Activated gamma-delta T cell treated with Interleukin-2 at 50 U/mL for 16 hours (primary cell): ENCODE measurements around the gene HOMER2.
"Not testable (repeated sequence)": the region's sequence is repeated elsewhere in the genome, so short reads cannot be mapped to it uniquely, and the experiment has no call there.

ENCODE experiments used
- DNase-seq: peaks from one replicate; pipeline ENCODE4 v3.0.0-alpha.2; 2020

The HOMER2 gene

DNA sequence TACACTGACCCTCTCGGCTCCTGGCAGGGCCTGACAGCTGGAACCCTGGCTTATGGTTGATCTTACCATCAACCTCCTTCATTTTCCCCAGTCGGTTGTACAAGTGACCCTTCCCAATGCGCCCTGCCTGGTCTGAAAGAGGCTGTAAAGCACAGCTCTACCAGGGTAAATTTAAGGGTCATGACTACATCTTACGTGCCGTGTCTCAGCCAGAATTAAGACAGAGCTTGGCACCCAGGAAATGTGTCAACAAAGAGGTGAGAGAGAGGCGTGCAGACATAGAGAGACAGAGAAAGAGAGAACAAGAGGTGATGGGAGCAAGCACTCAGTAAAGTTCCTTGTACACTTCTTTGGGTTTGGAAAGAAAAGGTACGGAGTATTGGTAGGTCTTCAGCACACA is 28.8 kb downstream of the HOMER2 start:
- DNase-seq: no peak

DNA sequence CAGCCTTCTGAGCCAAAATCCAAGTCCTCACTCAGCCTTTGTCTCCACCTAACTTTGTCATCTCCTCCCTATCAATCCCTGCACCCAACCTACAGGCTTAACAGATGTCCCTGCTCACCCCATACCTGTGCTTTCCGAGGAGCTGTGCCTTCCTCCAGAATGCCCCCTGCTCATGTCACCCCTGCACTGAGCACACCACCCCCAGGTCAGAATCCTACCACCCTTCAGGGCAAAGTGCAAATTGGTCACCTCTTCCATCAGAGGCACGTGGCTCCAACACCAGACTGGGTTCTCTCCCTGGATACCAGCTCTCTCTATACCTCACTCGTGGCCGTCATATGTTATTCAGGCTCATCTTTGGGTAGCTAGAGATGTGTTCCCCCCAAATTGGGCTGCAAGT is 29.8 kb downstream of the HOMER2 start:
- no peak for DNase-seq

DNA sequence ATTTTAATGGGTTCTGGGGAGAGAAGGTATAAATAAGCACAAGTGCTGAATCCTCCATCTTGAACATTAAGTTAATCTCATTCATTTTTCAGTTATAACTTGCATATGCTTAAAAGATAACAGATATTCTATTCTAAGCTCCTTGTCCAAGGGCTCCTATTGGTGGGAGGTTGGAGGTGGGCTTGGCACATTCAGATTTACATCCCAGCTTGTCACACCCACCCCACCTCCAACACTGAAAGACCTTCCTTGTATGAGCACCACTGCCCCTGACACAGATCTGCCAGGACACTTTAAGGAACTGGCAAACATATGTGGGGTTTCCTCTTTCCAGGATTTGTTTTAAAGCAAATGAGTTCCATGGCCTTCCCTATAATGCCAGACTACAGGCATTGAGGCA is 30.6 kb downstream of the HOMER2 start:
- no peak for DNase-seq

DNA sequence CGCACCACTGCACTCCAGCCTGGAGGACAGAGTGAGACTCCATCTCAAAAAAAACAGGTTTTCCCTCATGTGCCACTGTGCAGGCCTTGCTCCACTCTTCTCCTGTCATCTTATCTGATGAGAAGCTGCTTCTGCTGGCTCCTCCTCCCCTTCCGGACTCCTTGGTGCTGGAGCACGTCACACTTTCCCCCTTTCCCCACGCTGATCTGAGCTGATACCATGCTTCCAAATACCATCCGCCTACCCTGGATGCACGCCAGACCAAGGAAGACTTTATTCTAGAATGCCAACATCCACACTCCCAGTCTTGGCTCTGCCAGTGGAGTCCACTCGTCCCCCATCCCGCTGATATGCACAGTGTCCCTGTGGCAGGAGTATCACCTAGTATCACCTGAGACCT is 31.3 kb downstream of the HOMER2 start:
- no peak for DNase-seq

DNA sequence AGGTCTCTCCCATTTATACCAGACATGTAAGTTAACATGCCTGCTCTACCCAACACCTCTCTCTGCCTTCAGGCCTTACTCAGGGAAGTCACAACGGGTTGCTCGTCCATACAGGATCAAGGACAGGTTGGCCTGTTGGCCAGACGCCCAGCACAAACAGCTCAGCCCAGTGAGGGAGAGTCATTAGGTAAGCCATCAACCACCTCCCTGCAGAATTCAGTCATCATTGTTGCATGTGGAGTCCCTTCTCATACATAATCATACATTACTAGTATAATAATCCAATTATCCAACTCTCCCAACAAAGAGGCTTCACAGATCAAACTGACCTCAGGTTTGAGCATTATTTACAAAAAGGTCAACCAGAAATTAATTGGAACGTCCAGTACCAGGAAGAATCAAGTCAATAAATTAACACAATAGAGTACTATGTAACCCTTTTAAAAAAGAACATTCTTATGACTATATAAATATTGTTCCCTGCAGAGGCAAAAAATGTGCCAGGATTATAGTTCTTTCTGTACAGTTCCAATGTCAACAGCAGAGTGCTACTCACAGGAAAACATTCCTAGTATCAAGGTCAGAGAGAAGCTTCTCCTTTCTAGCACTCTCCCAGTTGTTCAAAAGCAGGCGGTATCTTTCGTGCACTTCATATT is 33.2 kb downstream of the HOMER2 start:
- no peak for DNase-seq

DNA sequence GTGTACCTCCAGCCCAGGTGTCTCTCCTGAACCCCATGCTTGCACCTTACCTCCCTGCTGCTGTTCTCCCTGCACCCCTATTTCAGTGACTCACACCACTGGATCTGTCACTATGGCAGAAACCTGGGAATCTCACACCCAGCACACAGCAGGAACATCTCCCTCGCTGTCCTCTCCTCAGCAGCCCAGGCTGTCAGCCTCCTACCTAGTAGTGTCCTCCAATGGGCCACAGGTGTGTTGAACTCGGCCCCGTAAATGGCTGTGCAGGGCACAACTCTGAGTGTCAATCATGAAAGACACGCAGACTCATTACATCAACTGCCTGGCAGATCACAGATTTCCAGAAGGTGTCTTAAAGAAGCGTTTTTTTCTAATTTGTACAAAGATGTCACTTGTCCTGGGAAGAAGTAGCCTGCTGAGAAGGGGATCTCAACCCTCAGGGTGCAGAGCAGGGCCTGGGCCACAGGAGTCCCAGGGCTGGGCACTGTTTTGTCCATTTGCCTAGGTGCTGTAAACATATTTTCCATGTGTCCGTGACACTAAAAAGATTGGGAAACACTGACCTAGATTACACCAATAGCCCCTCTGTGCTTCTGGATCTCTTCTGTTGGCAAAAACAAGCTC is 33.8 kb downstream of the HOMER2 start:
- no peak for DNase-seq

DNA sequence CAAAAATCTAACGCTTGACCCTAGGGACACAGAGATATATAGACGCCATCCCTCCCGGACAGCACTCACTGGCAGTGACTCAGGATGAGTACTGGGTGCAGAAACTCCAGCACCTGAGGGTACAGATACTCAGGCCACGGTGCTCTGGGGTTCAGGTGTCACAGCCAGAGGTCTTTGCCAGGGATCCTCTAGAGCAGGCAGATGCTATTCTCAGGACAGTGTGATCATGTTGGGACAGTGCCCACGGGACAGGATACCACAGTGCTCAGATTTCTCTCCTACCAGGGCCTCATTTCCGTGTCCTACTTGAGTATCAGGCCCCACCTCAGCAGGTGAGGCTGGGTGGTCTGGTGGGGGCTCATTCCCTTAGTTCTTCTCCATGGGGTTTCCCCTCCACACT is 34.4 kb downstream of the HOMER2 start:
- DNase-seq: no peak

DNA sequence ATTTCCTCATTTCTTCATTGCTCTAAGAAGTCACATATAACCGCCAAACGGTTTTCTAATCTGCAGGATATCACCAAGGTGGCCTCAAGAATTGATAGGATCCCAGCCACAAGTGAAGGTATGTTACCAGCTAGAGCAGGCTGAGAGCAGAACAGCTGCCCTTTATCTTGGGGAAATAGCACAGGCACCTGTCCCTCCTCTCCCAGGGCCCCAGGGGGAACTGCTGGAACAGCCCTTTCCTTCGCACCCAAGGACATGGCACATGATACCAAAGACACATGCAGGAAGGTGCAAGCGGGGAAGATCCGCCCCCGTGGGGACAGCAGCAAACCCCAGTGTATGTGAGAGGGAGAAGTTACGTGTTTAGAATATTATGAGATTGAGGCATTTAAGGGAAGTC is 35.3 kb downstream of the HOMER2 start:
- no peak for DNase-seq

DNA sequence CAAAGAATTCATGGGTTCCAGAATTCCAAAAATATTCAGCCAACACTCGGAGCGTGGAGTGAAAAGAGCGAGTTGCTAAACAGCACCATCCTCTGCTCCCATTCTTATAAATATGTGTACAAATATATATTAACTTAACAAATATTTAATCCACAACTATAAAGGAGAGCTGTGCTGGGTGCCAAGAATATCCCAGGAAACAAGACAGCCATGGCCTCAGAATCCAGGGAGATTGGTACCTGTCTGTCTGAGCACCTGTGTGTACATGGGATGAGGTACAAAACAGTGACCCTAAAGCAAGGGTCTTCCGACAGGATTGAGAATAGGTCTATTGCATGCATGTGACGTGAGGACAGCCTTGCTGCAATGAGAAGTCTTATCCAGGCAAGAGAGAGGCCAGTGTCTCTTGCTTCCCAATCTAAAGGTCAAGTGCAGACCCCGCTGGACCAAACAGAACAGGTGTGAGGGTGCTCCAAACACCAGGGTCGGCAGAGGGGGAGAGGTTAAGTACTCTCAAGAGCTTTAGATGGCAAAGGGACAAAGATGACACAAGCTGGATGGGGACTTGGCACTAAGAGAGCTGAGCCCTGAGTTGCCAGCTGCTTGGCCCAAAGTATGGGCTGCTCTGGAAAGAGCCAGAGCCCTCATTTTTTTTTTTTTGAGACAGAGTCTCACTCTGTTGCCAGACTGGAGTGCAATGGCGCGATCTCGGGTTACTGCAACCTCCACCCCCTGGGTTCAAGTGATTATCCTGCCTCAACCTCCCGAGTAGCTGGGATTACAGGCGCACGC is 36.2 kb downstream of the HOMER2 start:
- no peak for DNase-seq

DNA sequence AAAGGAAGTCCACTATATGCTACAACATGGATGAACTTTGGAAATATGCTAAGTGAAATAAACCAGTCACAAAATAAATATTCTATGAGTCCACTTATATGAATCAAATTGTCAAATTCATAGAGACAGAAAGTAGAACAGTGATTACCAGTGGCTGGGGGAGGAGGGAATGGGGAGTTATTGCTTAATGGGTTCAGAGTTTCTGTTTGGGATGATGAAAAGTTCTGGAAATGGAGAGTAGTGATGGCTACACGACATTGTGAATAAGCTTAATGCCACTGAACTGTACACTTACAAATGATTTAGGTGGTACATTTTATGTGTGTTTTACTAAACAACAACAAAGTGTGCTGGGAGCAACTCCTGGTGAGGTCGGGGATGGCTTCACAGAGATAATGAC is 38.1 kb downstream of the HOMER2 start:
- no peak for DNase-seq

DNA sequence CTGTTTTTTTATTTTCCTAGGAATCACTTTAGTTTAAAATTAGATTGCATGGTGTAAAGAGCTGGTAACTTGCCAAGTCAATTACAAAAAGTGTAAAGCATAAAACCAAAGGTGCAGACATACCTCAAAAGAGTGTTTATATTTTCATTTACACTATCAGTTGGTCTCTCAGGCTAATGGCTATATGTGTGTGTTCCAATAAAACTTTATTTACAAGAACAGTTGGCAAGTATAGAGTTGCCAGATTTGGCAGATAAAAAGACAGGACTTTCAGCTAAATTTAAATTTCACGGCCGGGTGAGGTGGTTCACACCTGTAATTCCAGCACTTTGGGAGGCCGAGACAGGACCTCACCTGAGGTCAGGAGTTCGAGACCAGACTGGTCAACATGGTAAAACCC is 41.1 kb downstream of the HOMER2 start:
- no peak for DNase-seq

DNA sequence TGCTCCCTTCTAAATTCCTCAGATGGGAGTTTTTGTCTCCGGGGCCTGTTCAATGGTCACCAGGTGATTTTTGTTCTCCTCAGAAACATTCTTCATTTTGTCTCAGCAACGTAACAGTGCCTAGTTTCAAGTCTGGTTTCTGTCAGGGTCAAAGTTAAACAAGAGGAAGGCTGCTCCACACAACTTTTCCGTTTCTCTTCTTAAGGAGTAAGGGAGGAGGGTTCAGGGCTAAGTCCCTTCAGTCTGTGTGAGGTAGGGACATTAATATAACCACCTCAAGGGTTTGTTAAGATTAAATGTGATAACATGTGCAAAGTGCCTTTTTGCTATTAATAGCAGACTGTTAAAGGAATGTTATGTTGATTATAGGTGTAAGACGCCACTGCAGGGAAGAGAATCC is 41.8 kb downstream of the HOMER2 start:
- no peak for DNase-seq

DNA sequence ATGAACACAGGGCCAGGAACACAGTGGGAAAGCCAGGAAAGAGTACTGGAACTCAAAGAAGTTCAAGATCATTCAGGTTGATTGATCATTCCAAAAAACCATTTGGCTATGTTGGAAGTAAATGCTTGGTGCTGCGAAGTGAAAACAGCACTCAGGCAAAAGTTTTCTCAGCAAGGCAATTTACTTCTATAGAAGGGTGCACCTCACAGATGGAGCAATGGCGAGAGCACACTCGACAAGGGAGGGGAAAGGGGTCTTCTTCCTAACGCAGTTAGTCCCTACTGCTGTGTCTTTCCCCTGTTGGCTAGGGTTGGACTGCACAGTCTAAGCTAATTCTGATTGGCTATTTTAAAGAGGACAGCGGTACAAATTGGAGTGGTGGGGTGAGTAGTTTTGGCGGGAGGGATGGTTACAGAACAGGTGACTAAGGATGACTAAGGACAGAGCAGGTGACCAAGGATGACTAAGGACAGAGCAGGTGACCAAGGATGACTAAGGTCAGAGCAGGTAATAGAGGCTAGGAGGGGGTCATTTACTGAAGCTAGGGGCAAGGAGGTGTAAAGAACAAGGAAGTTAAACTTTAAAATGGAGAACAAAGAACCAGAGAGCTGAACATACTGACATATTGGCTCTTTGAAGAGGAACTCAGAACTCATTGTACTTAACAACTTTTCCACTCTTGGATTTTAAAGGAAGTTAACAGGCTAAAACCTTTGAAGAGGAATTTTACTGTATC is 43.3 kb downstream of the HOMER2 start:
- DNase-seq: no peak

DNA sequence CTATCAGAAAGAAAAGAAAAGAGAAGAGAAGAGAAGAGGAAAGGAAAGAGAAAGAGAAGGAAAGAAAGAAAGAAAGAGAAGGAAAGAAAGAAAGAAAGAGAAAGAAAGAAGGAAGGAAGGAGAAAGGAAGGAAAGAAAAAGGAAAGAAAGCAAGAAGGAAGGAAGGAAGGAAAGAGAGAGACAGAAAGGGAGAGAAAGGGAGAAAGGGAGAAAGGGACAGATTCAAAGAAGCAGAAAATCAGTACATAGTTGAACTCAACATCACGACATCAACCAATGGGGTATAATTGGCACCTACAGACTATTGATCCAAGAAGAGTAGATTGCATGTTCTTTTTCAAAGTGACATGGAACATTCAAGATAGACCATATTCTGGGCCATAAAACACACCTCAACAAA is 45.2 kb downstream of the HOMER2 start:
- no peak for DNase-seq

DNA sequence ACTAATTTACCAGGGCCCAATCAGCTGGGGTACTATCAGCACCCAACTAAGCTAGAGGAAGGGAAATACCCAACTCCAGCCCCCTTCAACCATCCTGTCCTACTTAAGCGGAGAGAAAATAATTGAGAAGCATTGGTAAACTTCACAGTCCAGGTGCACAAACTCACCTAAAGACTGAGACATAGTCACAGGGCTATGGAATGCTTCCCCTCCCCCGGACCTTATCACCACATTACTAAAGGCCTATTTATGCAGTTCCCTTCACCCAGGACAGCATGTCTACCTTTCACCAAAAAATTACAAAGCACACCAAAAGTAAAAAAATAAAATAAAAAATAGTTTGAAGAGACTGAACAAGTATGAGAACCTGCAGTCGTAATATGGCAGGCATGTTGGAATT is 47.9 kb downstream of the HOMER2 start:
- DNase-seq: no peak

DNA sequence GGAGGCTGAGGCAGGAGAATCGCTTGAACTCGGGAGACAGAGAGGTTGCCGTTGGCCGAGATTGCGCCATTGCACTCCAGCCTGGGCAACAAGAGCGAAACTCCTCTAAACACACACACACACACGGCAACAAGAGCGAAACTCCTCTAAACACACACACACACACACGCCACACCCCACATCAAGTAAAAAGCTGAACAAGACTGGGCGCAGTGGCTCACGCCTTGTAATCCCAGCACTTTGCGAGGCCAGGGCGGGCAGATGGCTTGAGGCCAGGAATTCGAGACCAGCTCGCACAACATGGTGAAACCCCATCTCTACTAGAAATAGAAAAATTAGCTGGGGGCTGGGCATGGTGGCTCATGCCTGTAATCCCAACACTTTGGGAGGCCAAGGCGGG is 49.0 kb downstream of the HOMER2 start:
- DNase-seq: no peak

DNA sequence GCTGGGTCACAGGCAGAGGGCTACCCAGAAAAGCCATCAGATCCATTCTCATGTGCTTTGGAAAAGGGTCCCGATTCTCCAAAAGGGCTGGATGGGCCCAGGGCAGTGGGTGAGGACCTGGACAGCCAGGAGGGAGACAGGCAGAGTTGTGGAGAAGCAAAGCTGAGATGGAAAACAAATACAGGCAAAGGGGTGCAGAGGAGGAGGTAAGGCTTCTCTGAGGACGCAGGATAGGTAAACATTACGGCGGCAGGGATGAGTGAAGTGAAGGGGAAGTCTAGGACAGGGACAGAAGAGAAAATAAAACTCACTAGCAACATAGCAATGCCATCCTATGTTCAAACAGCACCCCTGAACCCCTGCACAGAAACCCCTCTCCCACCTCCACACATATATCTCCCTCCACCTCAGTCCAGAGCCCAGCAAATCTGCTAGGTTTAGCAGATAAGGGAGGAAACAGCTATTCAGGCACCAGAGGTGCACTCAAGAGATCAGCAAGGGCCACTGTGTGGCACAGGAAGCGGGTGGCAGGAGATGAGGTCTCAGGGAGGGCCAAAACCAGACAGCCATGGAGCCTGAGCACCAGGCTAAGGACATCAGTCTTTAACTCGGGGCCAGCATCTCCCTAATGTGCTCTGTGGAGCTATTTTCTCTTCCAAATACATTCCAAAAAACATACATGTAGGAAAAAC is 51.3 kb downstream of the HOMER2 start:
- DNase-seq: no peak

DNA sequence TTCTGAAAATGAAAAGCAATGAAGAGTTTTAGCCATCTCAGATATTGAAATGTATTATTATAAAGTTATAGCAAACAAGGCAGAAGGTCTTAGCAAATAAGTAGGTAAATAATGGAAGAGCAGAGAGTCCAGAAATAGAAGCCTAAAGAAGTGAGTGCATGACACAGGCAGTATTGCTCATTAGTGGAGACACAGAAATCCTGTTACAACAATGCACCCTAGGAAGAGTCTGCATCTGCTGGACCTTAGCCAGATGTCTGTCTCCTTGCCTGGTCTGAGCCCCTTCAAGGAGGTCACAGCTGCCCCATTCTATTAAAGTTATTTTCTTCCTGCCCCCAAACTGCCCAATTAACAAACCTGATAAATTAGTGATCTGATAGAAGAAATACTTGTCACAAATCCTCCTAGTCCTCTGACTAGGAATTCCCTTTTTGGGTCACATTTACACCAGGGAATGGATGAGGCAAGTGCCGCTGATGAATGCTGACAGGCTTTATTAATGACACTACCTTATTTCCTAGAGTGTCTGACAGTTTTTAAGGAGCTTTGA is 51.9 kb downstream of the HOMER2 start:
- no peak for DNase-seq

DNA sequence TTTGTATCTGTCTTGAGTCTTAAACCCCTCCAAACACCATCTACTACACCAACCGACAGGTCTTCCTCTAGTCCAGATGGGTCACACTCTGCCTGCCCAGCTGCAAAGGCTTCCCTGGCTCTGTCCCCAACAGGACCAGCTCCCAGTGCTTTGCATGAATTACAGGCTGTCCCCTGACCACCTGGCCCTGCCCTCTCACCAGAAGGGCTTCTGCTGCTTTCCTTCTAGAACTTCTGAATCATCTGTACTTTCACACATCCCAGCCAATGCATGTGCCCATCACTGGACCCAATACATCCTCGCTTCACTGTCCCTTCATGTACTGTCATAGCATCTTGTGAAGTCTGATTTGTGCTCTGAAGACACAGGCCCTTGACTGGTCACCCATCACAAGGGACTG is 53.6 kb downstream of the HOMER2 start:
- no peak for DNase-seq

DNA sequence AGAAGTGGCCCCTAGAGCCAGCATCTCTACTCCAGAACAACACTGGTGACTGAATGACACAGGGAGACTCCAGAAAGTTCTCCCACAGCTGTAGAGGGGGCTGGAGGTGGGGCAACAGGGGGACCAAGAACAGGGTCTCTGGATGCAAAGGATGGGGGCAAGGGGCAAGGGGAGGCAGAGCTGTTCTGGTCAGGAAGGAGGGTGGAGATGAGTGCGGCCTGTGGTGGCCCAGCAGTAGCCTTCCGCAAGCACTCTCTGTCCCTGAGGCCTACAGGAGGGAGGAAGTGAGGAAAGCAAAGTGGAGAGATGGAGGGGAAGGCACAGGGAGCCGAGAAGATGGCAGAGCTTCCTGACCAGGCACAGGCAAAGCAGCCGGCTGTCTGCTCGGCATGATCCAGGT is 56.5 kb downstream of the HOMER2 start:
- no peak for DNase-seq

DNA sequence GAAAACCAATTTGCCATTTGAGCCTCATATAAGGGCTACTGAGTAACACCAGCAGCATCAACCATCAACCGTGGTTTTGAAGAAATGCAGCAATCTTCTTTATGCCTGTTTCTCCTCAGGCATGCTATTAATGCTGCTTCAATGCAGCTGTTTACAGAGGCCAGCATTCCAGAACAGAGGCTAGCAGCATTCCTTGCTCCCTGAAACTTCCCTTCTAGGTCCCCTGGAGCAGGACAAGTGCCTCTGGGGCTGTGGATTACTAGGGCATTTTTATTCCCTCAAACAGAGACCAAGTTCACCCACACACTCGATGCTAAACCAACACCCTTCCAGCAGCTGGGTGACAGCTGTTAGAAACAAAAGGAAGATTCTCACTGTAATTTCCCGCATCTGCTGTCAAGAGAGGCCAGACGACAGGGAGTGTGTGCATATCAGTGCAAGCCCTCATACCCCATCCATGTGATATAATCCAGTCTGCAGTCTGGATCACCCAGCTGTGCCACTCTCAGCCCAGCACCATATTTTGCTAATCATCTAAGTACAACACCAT is 57.5 kb downstream of the HOMER2 start:
- DNase-seq: no peak

DNA sequence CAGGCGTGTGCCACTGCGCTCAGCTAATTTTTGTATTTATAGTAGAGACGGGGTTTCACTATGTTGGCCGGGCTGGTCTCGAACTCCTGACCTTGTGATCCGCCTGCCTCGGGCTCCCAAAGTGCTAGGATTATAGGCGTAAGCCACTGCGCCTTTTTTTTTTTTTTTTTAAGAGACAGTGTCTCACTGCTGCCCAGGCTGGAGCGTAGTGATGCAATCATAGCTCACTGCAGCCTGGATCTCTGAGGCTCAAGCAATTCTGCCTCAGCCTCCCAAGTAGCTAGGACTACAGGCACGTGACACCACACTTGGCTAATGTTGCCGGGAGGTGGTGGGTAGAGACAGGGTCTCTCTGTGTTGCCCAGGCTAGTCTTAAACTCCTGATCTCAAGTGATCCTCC is 59.0 kb downstream of the HOMER2 start:
- DNase-seq: not testable (repeated sequence)
